Astrocyte (in vitro differentiated cells and primary cell): ENCODE data around the gene ZNF438.

Experiments used
- CTCF ChIP-seq: IDR thresholded peaks from 2 replicates; pipeline ENCODE4 v1.5.1; 2011; ENCODE audit warnings: low read depth, mild to moderate bottlenecking, inconsistent platforms, low read length, moderate library complexity; ENCODE audit not compliant: insufficient read depth
- EZH2 ChIP-seq: IDR thresholded peaks from 2 replicates; pipeline ENCODE4 v1.6.1; 2012; ENCODE audit warnings: mild to moderate bottlenecking, low read length, inconsistent platforms; ENCODE audit not compliant: insufficient read depth

GRCh38 chr10:31011017-31011664, 20.5 kb downstream of the ZNF438 start:
- TF ChIP-seq CTCF (no peak), EZH2 (no peak)
